RWPE2 (cell line): Measurements from ENCODE around the gene PAFAH1B2.
"Not testable (repeated sequence)": the region's sequence is repeated elsewhere in the genome, so short reads cannot be mapped to it uniquely, and the experiment has no call there.

Source experiments
- ATAC-seq: fragments of 200-7000 bp; cut with Tn5 transposase; 3 replicates; pipeline ENCODE4 v1.9.1; 2021; ENCODE audit warnings: low read depth
- DNase-seq: peaks from one replicate; pipeline ENCODE4 v3.0.0-alpha.2; 2020; ENCODE audit warnings: low spot score
- H3K27ac ChIP-seq: fragments of 450-650 bp; 2 replicates; pipeline ENCODE4 v1.5.1; 2017; ENCODE audit warnings: mild to moderate bottlenecking; ENCODE audit not compliant: poor library complexity, severe bottlenecking
- H3K27me3 ChIP-seq: fragments of 250-450 bp; sonication (Bioruptor Pico); 2 replicates; pipeline ENCODE4 v1.5.1; 2021; ENCODE audit warnings: mild to moderate bottlenecking, moderate library complexity; ENCODE audit not compliant: insufficient read depth, poor library complexity, severe bottlenecking
- H3K36me3 ChIP-seq: fragments of 250-450 bp; sonication (Bioruptor Pico); 2 replicates; pipeline ENCODE4 v1.5.1; 2020; ENCODE audit warnings: low read depth, mild to moderate bottlenecking, moderate library complexity
- H3K4me1 ChIP-seq: fragments of 250-450 bp; sonication (Bioruptor Pico); 2 replicates; pipeline ENCODE4 v1.5.1; 2021; ENCODE audit warnings: mild to moderate bottlenecking, moderate library complexity; ENCODE audit not compliant: insufficient read depth, poor library complexity, severe bottlenecking
- H3K4me3 ChIP-seq: fragments of 250-450 bp; sonication (Bioruptor Pico); 2 replicates; pipeline ENCODE4 v1.5.1; 2021; ENCODE audit warnings: mild to moderate bottlenecking, moderate library complexity; ENCODE audit not compliant: severe bottlenecking
- H3K9me3 ChIP-seq: fragments of 250-450 bp; sonication (Bioruptor Pico); 2 replicates; pipeline ENCODE4 v1.5.1; 2021; ENCODE audit warnings: mild to moderate bottlenecking, moderate library complexity; ENCODE audit not compliant: severe bottlenecking
- CTCF ChIP-seq: fragments of 450-650 bp; IDR thresholded peaks from one replicate; pipeline ENCODE4 v1.5.1; 2017; ENCODE audit warnings: mild to moderate bottlenecking, moderate library complexity; ENCODE audit not compliant: poor library complexity, severe bottlenecking

PAFAH1B2 gene

GRCh38 chr11:117205211-117205818, 61.2 kb downstream of the PAFAH1B2 start:
- TF ChIP-seq CTCF, result no peak
- no peaks in the 10 kb centered on the region for H3K27me3 ChIP-seq
- DNase-seq (no peak), ATAC-seq (no peak)
- 0 out of 2 replicates have a peak, but pooled peaks cover 6% of the 10 kb centered on the region for H3K36me3 ChIP-seq
- no peak overlapping the region for H3K27ac ChIP-seq
- H3K9me3 ChIP-seq, result no peaks in the 10 kb centered on the region
- no peak overlapping the region for H3K4me3 ChIP-seq
- H3K4me1 ChIP-seq, result no peaks in the 10 kb centered on the region

- not testable (repeated sequence) for H3K4me1 ChIP-seq, H3K4me3 ChIP-seq, ATAC-seq, H3K27me3 ChIP-seq, H3K9me3 ChIP-seq, H3K36me3 ChIP-seq, H3K27ac ChIP-seq, DNase-seq
Observed at GRCh38 chr11:117206111-117206510, 62.0 kb downstream of the PAFAH1B2 start.

GRCh38 chr11:117206859-117207258, 62.8 kb downstream of the PAFAH1B2 start:
- H3K4me3 ChIP-seq, H3K27me3 ChIP-seq, H3K4me1 ChIP-seq, H3K36me3 ChIP-seq, H3K9me3 ChIP-seq, H3K27ac ChIP-seq, DNase-seq: not testable (repeated sequence)
- ATAC-seq, result peak; percentile 62

GRCh38 chr11:117207481-117207880, 63.4 kb downstream of the PAFAH1B2 start:
- not testable (repeated sequence) for H3K27ac ChIP-seq, ATAC-seq, H3K4me1 ChIP-seq, H3K27me3 ChIP-seq, H3K4me3 ChIP-seq, H3K9me3 ChIP-seq, DNase-seq
- H3K36me3 ChIP-seq, result 0 out of 2 replicates have a peak, but pooled peaks cover 11% of the 10 kb centered on the region

- H3K27ac ChIP-seq, H3K27me3 ChIP-seq, H3K9me3 ChIP-seq, DNase-seq, H3K4me3 ChIP-seq, ATAC-seq, H3K4me1 ChIP-seq: not testable (repeated sequence)
- H3K36me3 ChIP-seq, result 0 out of 2 replicates have a peak, but pooled peaks cover 11% of the 10 kb centered on the region
Observed at GRCh38 chr11:117208710-117209109, 64.6 kb downstream of the PAFAH1B2 start.

GRCh38 chr11:117209351-117210125, 65.5 kb downstream of the PAFAH1B2 start:
- peaks cover 16% of the 10 kb centered on the region; the same call in 1 of the 2 replicates for H3K36me3 ChIP-seq
- H3K27me3 ChIP-seq, ATAC-seq, H3K4me1 ChIP-seq, DNase-seq, H3K4me3 ChIP-seq, H3K27ac ChIP-seq, H3K9me3 ChIP-seq: not testable (repeated sequence)

- ATAC-seq, result no peak
- peaks cover 15% of the 10 kb centered on the region; the same call in 1 of the 2 replicates for H3K36me3 ChIP-seq
- H3K4me1 ChIP-seq, result no peaks in the 10 kb centered on the region
- H3K27me3 ChIP-seq, result no peaks in the 10 kb centered on the region
- TF ChIP-seq CTCF, result no peak
- no peak overlapping the region for H3K4me3 ChIP-seq
- no peaks in the 10 kb centered on the region for H3K9me3 ChIP-seq
- no peak for DNase-seq
- H3K27ac ChIP-seq, result no peak overlapping the region
Observed at GRCh38 chr11:117210620-117211019, 66.5 kb downstream of the PAFAH1B2 start.
